ENCODE results near the gene OSBPL7.

The OSBPL7 gene

GRCh38 chr17:47840742-47841487 is 19.3 kb upstream of the OSBPL7 start, which contains the start of gene SCRN2 (continued):
- TF ChIP-seq HIC1 (tag by site-specific recombination; IDR thresholded peaks at IDR 0.05) (peak; percentile 60; the same call in 1 of the 2 replicates), ZXDB (tag by site-specific recombination; IDR thresholded peaks at IDR 0.05) (peak; percentile 55), ZNF76 (tag by site-specific recombination; IDR thresholded peaks at IDR 0.05; ENCODE audit: borderline replicate concordance, low read depth) (peak; percentile 53), ZNF660 (tag by site-specific recombination; IDR thresholded peaks at IDR 0.05) (peak; percentile 47; the same call in 1 of the 2 replicates), HOXA7 (CRISPR knock-in tag; IDR thresholded peaks at IDR 0.05; ENCODE audit: borderline replicate concordance) (no peak), ZBTB1 (tag by site-specific recombination; IDR thresholded peaks at IDR 0.05) (no peak), ZNF585B (tag by site-specific recombination; IDR thresholded peaks at IDR 0.05) (no peak), ZNF701 (tag by site-specific recombination; IDR thresholded peaks at IDR 0.05) (no peak), BCL6B (tag by site-specific recombination; IDR thresholded peaks at IDR 0.05) (no peak), ZBTB11 (tag by site-specific recombination; conservative IDR thresholded peaks at IDR 0.05; ENCODE audit: low read depth) (peak; percentile 62), ZEB2 (tag by site-specific recombination; IDR thresholded peaks at IDR 0.05) (peak; percentile 87), REST (tag by site-specific recombination; IDR thresholded peaks at IDR 0.05) (peak; percentile 36; the same call in 1 of the 2 replicates), KLF17 (tag by site-specific recombination; IDR thresholded peaks at IDR 0.05) (peak; percentile 29; the same call in 1 of the 2 replicates), ZNF654 (tag by site-specific recombination; IDR thresholded peaks at IDR 0.05; ENCODE audit: low read depth) (peak; percentile 89), SP2 (tag by site-specific recombination; IDR thresholded peaks at IDR 0.05) (peak; percentile 99), ZNF211 (tag by site-specific recombination; IDR thresholded peaks at IDR 0.05; ENCODE audit: low read depth) (no peak), ZNF785 (tag by site-specific recombination; IDR thresholded peaks at IDR 0.05) (0 out of 2 replicates have a peak, but pooled peaks have one; percentile 58), ZSCAN30 (tag by site-specific recombination; IDR thresholded peaks at IDR 0.05) (0 out of 2 replicates have a peak, but pooled peaks have one; percentile 29), EGR2 (tag by site-specific recombination; IDR thresholded peaks at IDR 0.05; ENCODE audit: low read depth) (peak; percentile 80), TRIM28 (IDR thresholded peaks at IDR 0.05; ENCODE audit: borderline replicate concordance, low read length) (no peak), PRDM1 (tag by site-specific recombination; IDR thresholded peaks at IDR 0.05) (no peak), ZNF501 (tag by site-specific recombination; IDR thresholded peaks at IDR 0.05) (peak; percentile 81), CTCF (tag by site-specific recombination; IDR thresholded peaks at IDR 0.05) (peak; percentile 97), HOXD13 (CRISPR knock-in tag; IDR thresholded peaks at IDR 0.05; ENCODE audit: borderline replicate concordance) (no peak), GLI2 (tag by site-specific recombination; IDR thresholded peaks at IDR 0.05; ENCODE audit: borderline replicate concordance, low read depth) (no peak)

Measured in HEK293 (cell line).